ENCODE measurements around the gene LCNL1.

- TF ChIP-seq CTCF (IDR thresholded peaks at IDR 0.05) = no peak
- TF ChIP-seq POLR2AphosphoS5 (IDR thresholded peaks at IDR 0.05; ENCODE audit: low read depth, low read length) = no peak
- no peak for TF ChIP-seq REST (IDR thresholded peaks at IDR 0.05; ENCODE audit: insufficient read depth in 1 of 2, low read depth in 2 of 2, low read length in 1 of 2)
- no peak for TF ChIP-seq SIN3A (IDR thresholded peaks at IDR 0.05; ENCODE audit: borderline replicate concordance, insufficient read depth, low read depth, low read length)
- TF ChIP-seq TCF7L2 (IDR thresholded peaks at IDR 0.05; ENCODE audit: low read depth, low read length) = no peak
These were observed 12.4 kb upstream of the LCNL1 start for GRCh38 chr9:136970361-136970760.

All from Panc1 (cell line).